Coronary artery (tissue), 2 donors: ENCODE measurements around the gene GCNT3.

Source experiments
- DNase-seq: peaks from one replicate; pipeline ENCODE4 v3.0.0-alpha.2; 2017; ENCODE audit warnings: low spot score
- H3K27ac ChIP-seq, 2 donors: fragments of 200-600 bp; sonication (generic); one replicate each; pipeline ENCODE4 v1.5.1; 2016 to 2019
- H3K4me3 ChIP-seq: fragments of 200-600 bp; sonication (generic); 2 replicates; pipeline ENCODE4 v1.5.1; 2016; ENCODE audit warnings: mild to moderate bottlenecking, moderate library complexity
- TF ChIP-seq, protein P1 (sequence below): fragments of 200-600 bp; sonication (generic); IDR thresholded peaks from one replicate; pipeline ENCODE4 v1.5.1; 2019; ENCODE audit warnings: antibody characterized with exemption

The GCNT3 gene

DNA sequence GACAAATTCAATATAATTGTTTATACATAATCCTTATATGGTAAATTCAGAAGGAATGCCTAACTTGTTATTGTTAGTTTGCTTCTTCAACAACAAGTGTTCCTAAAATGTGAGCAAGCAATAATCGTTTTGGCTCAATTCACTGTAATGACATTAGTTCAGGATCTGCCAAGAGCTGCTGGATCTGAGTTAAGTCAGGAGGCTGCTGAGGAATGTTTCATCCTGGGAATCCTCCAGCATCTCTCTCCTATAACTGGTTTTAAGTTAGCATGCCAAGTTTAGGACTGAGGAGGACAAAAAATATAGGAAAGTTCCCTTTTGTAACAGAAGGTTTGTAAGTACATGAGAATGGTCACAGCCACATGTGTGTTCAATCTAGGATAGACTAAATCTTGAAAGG is 50.7 kb downstream of the GCNT3 start:
- no peak for DNase-seq
- Histone ChIP-seq H3K4me3 (no peak overlapping the region), H3K27ac (no peak overlapping the region)
- TF ChIP-seq, protein P1, sequence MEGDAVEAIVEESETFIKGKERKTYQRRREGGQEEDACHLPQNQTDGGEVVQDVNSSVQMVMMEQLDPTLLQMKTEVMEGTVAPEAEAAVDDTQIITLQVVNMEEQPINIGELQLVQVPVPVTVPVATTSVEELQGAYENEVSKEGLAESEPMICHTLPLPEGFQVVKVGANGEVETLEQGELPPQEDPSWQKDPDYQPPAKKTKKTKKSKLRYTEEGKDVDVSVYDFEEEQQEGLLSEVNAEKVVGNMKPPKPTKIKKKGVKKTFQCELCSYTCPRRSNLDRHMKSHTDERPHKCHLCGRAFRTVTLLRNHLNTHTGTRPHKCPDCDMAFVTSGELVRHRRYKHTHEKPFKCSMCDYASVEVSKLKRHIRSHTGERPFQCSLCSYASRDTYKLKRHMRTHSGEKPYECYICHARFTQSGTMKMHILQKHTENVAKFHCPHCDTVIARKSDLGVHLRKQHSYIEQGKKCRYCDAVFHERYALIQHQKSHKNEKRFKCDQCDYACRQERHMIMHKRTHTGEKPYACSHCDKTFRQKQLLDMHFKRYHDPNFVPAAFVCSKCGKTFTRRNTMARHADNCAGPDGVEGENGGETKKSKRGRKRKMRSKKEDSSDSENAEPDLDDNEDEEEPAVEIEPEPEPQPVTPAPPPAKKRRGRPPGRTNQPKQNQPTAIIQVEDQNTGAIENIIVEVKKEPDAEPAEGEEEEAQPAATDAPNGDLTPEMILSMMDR: no peak

DNA sequence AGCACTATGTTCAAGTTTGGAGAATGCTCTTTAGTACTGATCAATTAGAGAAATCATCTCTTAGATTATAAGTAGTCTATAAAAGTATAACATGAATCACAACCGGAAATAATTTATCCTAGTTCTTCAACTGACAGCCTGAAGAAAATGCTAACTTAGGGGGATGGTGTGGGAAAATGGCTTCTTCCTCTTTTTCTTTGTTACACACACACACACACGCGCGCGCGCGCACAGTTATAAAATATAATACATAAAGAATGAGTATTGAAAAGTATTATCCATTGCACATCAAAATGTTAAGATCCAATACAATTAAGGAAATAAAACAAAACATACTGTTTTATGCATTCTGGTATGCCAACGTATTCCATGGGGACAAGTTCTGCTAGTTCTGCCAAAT is 57.0 kb downstream of the GCNT3 start:
- DNase-seq: no peak
- TF ChIP-seq, protein P1: no peak
- Histone ChIP-seq H3K27ac (no peak overlapping the region), H3K4me3 (no peak overlapping the region)
